ENCODE results near the gene PKP1. TPM values are rescaled to one million over a fixed set of nuclear protein-coding genes. Genes with fewer than 3 reads are reported as not detected.

The PKP1 gene
- total and polyA plus RNA-seq, 2 donors from 2014 or later, result 0.47 to 0.63 TPM

DNA sequence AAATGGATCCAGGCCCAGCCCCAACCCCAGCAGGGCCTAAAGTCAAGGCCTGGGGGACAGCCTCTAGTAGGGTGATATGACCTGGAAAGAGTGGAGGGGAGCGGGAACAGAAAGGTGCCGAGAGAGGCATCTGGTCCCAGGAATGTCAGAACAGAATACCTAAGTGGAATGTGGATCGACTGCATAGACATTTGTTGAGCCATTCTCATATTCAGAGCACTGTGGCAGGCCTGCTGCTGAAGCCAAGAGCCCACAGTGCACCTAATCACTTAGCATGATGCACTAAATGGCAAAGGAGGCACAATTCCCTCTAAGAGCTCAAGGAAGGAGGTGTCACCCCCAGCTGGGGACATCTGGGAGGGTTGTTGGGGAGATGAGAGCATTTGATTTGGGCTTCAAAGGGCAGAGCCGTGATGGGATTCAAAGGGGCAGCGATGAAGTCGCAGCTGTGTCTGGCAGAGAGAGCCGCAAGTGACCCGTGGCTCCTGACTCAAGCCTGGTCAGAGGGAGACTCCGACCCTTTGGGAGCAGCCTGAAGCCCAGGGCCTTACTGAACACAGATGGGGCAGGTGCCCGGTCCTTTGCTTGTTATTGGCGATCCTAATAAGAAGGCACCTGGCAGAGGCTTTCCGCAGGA, 8.6 kb upstream of the PKP1 start:
- FAIRE-seq (no peak), DNase-seq (peak in 1 of 5 donors; percentile 51)
- no peak overlapping the region for H3K27ac ChIP-seq (ENCODE audit: low read depth in 2 of 2, low read length in 2 of 2)

DNA sequence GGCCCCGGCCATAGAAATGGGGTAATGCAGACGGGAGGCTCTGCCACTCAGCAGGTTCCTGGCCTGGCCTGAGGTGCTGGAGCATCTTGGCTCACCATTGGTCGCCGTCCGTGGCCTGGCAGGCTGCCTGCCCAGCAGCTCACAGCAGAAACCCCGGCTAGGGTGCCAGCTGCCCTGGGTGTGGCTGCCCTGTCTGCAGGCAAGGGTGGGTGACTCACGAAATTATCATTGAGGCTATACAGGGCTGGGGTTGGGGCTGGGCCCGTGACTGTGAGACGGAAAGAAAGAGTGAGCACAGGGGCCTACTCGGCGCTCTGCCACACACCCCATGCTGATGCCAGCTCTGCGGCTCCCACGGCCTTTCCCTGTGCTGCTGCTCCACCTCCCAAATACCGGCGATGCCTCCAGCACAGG, 8.0 kb upstream of the PKP1 start:
- DNase-seq (peak in 1 of 5 donors; percentile 93), FAIRE-seq (no peak)
- H3K4me3 ChIP-seq (ENCODE audit: low read length in 3 of 3), result no peak overlapping the region
- no peak for TF ChIP-seq CTCF (IDR thresholded peaks at IDR 0.05; ENCODE audit: borderline replicate concordance, extremely low read depth, insufficient read depth)
- no peaks in the 10 kb centered on the region for H3K27me3 ChIP-seq (ENCODE audit: control insufficient read depth, insufficient read depth, low read length)
- no peaks in the 10 kb centered on the region for H3K9me3 ChIP-seq (ENCODE audit: control insufficient read depth in 2 of 3, insufficient read depth in 1 of 3, low read length in 3 of 3)
- intact Hi-C loops (cut with DNase I), result no loop called here
- H3K27ac ChIP-seq (ENCODE audit: low read depth in 2 of 2, low read length in 2 of 2), result no peak overlapping the region
- no peaks in the 10 kb centered on the region for H3K36me3 ChIP-seq (ENCODE audit: control insufficient read depth in 2 of 3, insufficient read depth in 3 of 3, low read length in 3 of 3)
- H3K9ac ChIP-seq (ENCODE audit: low read length in 3 of 3), result no peak overlapping the region
- H3K4me1 ChIP-seq (ENCODE audit: control insufficient read depth in 2 of 3, insufficient read depth in 2 of 3, low read depth in 1 of 3, low read length in 3 of 3), result no peaks in the 10 kb centered on the region

More for the DNA sequence above, 8.6 kb upstream of the PKP1 start:
- Histone ChIP-seq H3K9ac (ENCODE audit: low read length in 3 of 3) (no peak overlapping the region), H3K27me3 (ENCODE audit: control insufficient read depth, insufficient read depth, low read length) (no peaks in the 10 kb centered on the region), H3K4me3 (ENCODE audit: low read length in 3 of 3) (no peak overlapping the region), H3K36me3 (ENCODE audit: control insufficient read depth in 2 of 3, insufficient read depth in 3 of 3, low read length in 3 of 3) (no peaks in the 10 kb centered on the region), H3K4me1 (ENCODE audit: control insufficient read depth in 2 of 3, insufficient read depth in 2 of 3, low read depth in 1 of 3, low read length in 3 of 3) (no peaks in the 10 kb centered on the region), H3K9me3 (ENCODE audit: control insufficient read depth in 2 of 3, insufficient read depth in 1 of 3, low read length in 3 of 3) (no peaks in the 10 kb centered on the region)
- TF ChIP-seq CTCF (IDR thresholded peaks at IDR 0.05; ENCODE audit: borderline replicate concordance, extremely low read depth, insufficient read depth), result no peak
- intact Hi-C loops (cut with DNase I), result no loop called here

DNA sequence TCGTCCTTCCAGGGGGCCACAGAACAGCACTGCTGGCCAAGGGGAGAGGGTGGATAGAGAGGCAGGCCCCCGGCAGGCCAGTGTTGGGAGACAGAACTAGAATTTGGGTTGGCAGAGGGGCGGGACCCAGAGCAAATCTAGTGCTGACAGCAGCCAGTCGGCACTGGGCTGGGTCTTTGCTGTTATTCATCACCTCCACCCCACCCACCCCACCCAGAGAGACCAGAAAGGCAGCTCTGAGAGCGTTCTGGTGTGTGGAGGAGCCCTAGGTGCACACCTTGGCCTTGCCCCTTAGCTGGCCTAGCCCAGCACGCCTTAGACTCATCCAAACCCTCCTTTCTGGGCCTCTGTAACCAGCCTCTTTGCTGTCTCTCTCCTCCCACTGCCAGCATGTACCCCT, 6.4 kb upstream of the PKP1 start:
- H3K9ac ChIP-seq (ENCODE audit: low read length in 3 of 3), result no peak overlapping the region
- FAIRE-seq (no peak), DNase-seq (peak in 1 of 5 donors; percentile 35)
- no peaks in the 10 kb centered on the region for H3K9me3 ChIP-seq (ENCODE audit: control insufficient read depth in 2 of 3, insufficient read depth in 1 of 3, low read length in 3 of 3)
- intact Hi-C loops (cut with DNase I), result no loop called here
- no peaks in the 10 kb centered on the region for H3K4me1 ChIP-seq (ENCODE audit: control insufficient read depth in 2 of 3, insufficient read depth in 2 of 3, low read depth in 1 of 3, low read length in 3 of 3)
- no peaks in the 10 kb centered on the region for H3K36me3 ChIP-seq (ENCODE audit: control insufficient read depth in 2 of 3, insufficient read depth in 3 of 3, low read length in 3 of 3)
- H3K27me3 ChIP-seq (ENCODE audit: control insufficient read depth, insufficient read depth, low read length), result no peaks in the 10 kb centered on the region
- H3K4me3 ChIP-seq (ENCODE audit: low read length in 3 of 3), result no peak overlapping the region
- TF ChIP-seq CTCF (IDR thresholded peaks at IDR 0.05; ENCODE audit: borderline replicate concordance, extremely low read depth, insufficient read depth), result no peak
- H3K27ac ChIP-seq (ENCODE audit: low read depth in 2 of 2, low read length in 2 of 2), result no peak overlapping the region

GRCh38 chr1:201277441-201277840, 5.9 kb upstream of the PKP1 start:
- H3K9ac ChIP-seq (ENCODE audit: low read length in 3 of 3), result no peak overlapping the region
- DNase-seq (peak in 1 of 5 donors; percentile 59), FAIRE-seq (no peak)
- no peaks in the 10 kb centered on the region for H3K36me3 ChIP-seq (ENCODE audit: control insufficient read depth in 2 of 3, insufficient read depth in 3 of 3, low read length in 3 of 3)
- intact Hi-C loops (cut with DNase I), result no loop called here
- H3K27ac ChIP-seq (ENCODE audit: low read depth in 2 of 2, low read length in 2 of 2), result no peak overlapping the region
- no peaks in the 10 kb centered on the region for H3K4me1 ChIP-seq (ENCODE audit: control insufficient read depth in 2 of 3, insufficient read depth in 2 of 3, low read depth in 1 of 3, low read length in 3 of 3)
- H3K9me3 ChIP-seq (ENCODE audit: control insufficient read depth in 2 of 3, insufficient read depth in 1 of 3, low read length in 3 of 3), result no peaks in the 10 kb centered on the region
- no peak for TF ChIP-seq CTCF (IDR thresholded peaks at IDR 0.05; ENCODE audit: borderline replicate concordance, extremely low read depth, insufficient read depth)
- H3K27me3 ChIP-seq (ENCODE audit: control insufficient read depth, insufficient read depth, low read length), result peaks cover 3% of the 10 kb centered on the region
- H3K4me3 ChIP-seq (ENCODE audit: low read length in 3 of 3), result no peak overlapping the region

Data from kidney (tissue), 14 donors.